ENCODE results near the gene SPAG5.
A peak's percentile ranks its signal among the peaks of the same experiment; 100 is the strongest.
"Not testable (repeated sequence)": the region's sequence is repeated elsewhere in the genome, so short reads cannot be mapped to it uniquely, and the experiment has no call there.

SPAG5 gene

DNA sequence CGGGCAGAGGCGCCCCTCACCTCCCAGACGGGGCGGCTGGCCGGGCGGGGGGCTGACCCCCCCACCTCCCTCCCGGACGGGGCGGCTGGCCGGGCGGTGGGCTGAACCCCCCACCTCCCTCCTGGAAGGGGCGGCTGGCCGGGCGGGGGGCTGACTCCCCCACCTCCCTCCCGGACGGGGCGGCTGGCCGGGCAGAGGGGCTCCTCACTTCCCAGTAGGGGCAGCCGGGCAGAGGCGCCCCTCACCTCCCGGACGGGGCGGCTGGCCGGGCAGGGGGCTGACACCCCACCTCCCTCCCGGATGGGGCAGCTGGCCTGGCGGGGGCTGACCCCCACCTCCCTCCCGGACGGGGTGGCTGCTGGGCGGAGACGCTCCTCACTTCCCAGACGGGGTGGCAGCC is 5.2 kb upstream of the SPAG5 start:
- not testable (repeated sequence) for DNase-seq

DNA sequence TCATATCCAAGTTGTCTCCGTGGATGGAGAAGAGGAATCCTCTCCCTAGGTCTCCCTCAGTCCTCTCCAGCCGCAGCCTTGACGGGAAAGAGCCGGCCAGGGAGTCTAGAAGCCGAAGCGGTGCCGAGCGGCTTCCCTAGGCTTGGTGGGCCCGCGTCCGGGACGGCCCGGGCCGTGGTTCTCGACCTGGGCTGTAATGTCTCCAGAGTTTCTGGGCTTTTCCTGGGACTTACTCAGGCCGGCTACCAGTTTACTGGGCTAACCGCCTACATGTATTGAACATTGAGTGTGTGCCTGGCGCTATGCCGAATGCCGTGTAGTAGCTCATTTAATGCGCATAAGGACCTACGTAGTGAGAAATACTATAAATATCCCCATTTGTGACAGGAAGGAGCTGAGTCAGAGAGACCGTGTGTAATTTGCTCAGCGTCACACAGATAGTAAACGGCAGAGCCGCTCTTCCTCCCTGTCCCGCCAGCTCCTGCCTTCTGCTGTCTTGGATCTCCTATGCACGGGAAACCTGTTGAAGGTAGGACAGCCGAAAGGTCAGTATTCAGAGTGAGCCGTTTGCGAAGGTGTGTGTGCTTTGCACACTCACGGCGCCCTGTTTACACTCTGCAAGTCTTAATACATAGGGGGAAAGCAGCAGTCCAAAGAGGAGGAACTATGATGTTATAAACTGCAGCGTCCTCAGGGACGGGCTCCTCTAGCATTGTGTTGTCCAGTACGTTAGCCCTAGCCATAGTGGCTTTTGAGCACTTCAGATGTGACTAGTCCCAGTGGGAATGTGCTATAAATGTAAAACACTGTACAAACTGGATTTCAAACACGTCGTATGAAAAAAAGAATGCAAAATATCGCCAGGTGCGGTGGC is 723 bp upstream of the SPAG5 start:
- DNase-seq, result peak; percentile 54 to 72

DNA sequence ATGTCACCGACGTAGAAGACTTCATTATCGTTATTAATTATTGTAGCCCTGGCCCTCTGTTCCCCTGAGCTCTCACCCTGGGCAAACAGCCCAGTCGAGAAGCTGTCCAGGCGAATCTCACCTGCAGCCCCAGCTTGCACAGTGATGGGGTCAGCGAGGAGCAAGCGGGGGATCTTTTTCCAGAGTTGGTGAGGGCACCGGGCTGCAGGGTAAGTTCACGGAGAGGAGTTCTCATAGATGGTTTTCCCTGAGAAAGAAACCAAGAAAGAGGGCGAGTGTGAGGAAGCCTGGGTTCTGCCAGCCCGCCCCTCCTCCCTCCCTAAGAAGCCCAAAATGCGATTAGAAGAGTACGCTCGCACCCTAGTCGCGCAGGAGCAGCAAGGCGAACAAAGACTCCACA is 436 bp downstream of the SPAG5 start:
- no peak for DNase-seq

DNA sequence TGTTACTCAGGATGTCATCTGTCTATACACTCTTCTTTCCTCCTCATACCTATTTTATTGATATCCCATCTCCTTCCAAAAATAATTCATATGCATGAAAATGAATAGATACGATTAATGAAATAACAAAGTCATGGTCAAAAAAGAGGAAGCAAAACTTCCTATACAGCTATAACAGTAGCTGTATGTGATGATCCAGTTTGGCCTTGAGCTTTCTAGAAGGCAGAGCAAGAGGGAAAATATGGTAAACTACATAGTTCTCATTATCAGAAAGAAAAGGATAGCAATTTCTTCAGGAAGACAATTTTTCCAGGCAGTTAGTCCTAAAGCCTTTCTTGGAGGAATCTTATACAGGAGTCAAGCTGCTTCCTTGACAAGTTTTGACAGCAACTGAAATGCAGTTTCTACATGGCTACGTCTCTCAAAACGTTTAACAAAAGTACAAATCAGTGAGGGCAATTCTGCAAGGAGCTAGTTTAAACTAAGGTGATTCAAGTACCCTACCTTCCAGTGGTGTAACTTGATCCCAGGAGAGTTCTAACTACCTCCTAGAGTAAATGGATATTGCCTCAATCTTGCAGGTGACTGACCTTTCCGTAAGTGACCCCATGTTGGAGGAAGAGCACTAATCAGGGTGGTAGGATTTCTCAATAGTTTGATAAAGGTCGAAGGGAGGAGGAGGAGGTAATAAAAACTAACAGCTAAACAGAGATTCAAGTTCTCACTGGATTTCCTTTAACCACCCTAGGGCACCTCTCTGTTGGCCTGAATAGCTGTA is 1.0 kb downstream of the SPAG5 start:
- DNase-seq, result no peak

DNA sequence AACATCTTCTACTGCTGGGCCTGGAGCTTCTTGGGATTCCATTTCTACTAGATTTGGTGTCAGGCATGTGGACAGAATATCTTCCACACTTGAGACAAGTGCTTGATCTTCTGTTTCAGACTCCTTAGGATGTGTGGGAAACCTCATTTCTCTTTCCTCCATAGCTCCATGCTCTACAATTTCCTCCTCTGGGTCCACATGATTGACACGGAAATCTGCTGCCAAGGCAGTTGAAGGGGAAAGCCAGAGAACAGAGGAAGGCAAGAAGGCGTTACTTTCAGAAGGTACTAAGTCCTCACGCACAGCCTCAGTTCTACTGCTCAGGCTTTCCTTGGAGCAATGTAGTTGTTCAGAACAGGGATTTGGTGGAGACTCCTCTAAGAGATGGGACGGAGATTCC is 6.6 kb downstream of the SPAG5 start:
- DNase-seq, result no peak

- no peak for DNase-seq
These were observed 13.0 kb downstream of the SPAG5 start for GRCh38 chr17:28585851-28586250.

DNA sequence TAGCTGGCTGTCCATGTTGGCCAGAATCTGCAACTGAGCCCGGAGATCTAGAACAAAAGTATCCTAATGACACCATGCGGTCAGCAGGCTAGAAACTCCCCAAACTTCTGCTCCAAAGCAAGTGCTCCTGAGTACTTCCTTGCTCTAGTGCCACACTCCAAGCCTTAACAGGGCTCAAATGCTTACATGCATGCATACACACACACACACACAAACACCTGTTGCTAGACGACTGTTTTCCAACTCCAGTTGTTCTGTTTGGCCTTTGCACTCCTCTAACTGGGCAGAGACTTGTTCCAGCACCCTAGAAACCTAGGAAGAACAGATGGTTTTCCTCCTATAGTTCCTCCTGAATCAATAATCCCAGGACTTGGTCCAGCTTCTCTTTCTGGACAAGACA is 14.4 kb downstream of the SPAG5 start:
- no peak for DNase-seq

DNA sequence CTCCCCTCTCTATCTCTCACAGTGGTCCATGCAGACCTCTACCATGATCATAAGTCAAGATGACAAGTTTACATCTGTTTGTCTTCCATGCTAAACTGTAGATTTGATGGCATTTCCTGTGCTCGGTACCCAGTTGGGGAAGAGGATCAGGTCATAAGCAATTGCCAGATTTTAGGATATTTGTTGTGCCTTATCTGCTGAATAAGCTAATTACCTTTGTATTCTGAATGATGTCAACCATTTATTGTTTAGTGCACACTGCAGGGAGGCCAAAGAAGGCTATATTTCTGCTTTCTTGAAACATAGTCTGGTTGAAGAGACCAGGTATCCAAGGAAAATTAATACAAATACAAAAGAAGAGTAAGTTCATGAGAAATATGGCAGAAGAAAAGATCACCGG is 16.3 kb downstream of the SPAG5 start:
- no peak for DNase-seq

- DNase-seq, result no peak
These were observed 17.9 kb downstream of the SPAG5 start for GRCh38 chr17:28580959-28581358.

DNA sequence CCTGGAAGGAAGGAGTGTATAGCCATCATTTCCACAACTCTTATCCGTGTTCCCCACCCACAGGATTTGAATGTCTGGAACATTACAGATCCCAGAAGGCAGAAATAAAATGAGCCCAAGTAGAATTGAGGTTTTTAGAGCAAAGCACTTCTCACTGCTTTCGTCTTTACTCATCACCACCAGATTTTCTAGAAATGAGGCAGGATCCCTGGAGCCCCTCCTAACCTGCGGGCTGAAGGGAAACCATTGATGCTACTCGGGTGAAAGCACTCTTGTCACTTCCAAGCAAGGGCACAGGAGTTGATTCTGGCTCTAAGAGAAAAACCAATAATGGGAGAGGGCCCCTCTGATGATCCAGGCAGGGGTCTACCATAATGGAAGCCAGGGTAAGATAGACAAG is 19.3 kb downstream of the SPAG5 start:
- DNase-seq, result no peak

- no peak for DNase-seq
These were observed 20.3 kb downstream of the SPAG5 start for GRCh38 chr17:28578246-28579195.

DNA sequence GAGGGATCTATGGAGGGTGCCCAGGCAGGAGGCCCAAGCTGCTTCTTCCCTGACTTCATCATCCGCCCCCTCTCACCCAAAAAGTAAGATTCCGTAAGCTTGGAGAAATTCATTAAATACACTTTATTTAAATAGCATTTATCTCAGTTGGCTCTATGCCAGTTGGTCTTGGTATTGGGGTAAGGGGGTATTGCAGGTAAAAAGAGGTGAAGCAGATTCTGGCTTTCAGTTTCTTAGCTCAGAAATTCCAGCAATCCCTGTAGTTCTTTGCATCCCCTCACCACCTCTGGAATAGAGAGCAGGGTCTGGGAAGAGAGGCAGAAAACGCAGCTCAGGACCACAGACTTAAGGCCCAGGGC is 21.4 kb downstream of the SPAG5 start:
- no peak for DNase-seq

DNA sequence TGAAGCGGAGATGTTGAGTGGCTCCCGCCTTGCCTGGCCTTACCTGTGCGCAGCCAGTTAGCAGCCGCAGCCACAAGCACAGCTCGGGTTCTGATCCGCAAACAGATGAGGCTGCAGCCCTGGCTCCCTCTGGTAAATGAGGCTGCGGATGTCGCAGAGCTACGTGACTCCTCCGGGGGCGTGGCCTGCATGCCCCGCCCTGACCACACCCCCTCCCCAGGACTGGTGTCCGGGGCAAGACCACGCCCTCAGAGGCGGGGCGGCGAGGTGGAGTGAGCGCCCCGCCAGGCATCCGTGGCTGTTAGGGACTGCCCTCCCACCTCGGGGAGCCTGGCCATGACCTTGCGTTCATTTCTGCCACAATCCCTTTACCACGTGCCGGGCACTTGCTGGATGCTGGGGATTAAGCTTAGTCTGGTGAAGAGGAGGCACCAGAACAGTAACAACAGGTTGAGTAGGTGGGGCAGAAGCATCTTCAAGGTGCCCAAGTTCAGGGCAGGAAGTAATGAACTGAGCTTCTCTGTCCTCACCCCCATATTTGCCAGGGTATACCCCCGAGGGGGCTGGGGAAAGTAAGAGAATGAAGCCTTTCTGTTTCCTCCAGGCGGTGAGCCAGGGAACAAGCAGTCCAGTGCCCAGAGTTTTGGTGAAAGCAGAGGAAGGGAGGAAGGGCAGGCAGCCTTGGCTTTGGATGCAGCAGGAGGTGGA is 21.9 kb downstream of the SPAG5 start, which contains the start of gene ALDOC:
ALDOC (minus strand) TSS at position 138 of the 708 bp plus-strand sequence. CDS start 1,363 bp downstream, outside the sequence.
- peak; percentile 97 to 99 for DNase-seq

GRCh38 chr17:28576016-28576415 is 22.8 kb downstream of the SPAG5 start:
- DNase-seq, result not testable (repeated sequence)

DNA sequence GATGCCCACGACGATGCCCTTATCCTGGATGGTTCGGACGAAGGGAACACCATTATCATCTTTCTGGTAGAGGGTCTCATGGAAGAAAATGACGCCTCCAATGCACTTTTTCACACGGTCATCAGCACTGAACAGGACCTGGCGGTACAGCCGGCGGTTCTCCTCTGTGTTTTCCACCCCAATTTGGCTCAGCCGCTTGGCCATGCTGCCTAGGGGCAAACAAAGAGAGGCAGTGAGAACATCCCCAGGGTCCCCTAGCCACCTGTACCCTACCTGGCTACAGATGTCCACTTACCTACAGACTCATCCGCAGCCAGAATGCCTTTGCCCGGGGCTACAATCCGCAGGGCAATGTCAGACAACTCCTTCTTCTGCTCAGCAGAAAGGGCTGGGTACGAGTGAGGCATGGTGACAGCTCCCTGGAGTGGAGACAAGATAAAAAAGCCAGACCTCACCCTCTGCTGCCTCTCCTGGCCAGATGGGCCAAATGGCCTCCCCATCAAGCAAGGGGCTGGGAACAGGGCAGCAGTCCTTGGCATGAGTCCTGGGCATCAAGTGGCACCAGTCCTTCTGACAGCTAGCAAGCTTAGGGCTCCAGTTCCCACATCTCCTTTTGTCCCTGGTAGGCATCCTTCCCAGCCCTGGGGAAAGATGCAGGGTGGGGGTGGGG is 23.6 kb downstream of the SPAG5 start:
- DNase-seq, result no peak

- DNase-seq, result no peak
These were observed 24.3 kb downstream of the SPAG5 start for GRCh38 chr17:28574526-28574925.

DNA sequence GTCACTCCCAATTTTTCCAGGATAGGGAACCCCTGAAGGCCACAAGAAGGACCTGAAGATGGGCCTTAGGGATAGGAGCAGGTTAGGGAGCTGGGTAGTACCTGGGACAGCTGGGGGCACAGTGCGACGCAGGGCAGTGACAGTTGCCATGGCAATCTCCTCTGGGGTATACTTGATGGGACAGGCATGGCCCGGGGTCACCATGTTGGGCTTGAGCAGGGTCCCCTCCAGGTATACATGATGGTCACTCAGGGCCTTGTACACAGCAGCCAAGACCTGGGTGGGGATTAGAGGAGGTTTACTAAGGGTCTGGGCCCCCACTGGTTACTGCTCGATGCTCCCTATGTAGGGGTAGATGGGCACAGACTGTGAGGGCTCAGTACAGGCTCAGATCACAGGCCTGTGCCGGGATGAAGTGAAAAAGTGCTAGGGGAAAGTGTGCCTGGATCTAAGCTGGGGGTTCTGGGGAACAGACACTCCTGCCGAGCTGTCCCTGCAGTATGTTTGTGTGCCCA is 24.8 kb downstream of the SPAG5 start:
- no peak for DNase-seq

DNA sequence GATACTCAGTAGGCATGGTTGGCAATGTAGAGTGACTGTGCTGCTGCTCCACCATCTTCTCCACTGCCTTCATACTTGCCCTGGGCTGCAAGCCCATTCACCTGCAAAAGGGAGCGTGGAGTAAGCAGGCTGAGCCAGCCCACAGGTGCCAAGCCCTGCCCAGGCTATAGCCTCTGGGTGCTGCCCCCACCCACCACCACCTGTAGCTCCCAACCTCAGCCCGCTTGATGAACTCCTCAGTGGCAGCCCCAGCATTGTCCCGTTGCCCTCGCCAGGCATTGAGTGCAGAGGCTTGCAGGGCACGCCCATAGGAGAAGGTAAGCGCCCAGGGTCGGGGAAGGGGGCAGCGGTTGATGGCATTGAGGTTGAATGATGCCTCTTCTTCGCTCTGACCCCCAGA is 25.3 kb downstream of the SPAG5 start:
- DNase-seq, result no peak

DNA sequence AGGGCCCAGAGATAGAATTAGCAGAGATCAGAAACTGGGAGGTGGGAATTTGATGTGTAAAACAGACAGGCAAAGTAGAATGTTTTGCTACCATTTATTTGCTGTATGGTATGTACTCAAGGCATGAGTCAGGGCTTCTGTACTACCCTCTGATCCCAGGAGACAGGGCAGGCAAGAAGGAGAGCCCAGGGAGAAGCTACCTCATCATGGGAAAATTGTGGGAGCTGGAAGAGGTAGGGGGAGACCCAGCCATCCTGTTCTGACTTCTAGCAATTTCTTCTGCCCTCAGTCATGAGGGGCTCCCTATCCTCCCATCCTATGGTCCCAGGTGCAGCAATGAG is 25.8 kb downstream of the SPAG5 start:
- DNase-seq, result no peak

DNA sequence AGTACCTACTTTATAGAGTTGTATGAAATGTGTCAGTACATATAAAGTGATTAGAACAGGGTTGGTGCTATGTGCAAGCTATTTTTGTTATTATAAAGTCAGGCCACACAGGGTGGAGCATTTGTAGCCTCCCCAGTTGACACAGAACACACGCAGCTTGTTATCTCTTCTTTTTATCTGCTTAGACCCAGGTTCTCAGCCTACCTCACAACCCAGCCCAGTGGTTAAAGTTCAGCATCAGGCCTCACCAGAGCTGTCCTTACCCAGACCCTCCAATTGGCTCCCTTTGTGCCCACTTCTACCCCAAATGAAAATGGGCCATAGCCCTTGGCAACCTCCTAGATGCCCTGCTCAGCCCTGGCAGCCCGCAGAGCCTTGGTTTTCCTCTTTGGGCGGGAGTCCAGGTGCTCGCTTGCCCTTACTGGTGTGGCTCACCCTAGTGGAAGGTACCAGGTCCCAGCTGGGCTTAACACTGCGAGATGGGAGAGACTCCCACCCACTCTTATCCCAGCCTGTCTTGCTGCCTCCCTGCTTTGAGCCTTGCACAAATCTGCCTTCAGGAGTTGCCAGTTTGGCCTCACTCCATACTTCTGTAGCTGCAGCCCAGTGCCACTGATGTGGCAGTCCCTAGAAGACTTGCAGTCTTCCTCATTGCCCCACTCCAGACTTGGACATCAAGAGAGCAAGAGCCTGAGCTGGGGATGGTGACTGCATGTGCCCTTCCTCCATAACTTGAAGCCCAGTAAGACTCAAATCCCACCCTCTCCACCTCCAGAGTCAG is 26.4 kb downstream of the SPAG5 start:
- no peak for DNase-seq

All from stimulated activated CD4-positive, alpha-beta T cell treated with anti-CD3 and anti-CD28 coated beads, Interleukin-4, amount 100 ng/mL, for 4 hours (primary cell).